DMS 273 (cell line): ENCODE measurements around the gene STUM.

Experiments used
- DNase-seq: peaks from one replicate; lab custom pipeline; 2025; ENCODE audit not compliant: unreplicated experiment; lab: John Stamatoyannopoulos, UW

STUM gene

GRCh38 chr1:226624526-226624925 lies 76.0 kb downstream of the STUM start:
- DNase-seq: no peak

- DNase-seq: no peak
Measured at GRCh38 chr1:226625326-226625725, 76.8 kb downstream of the STUM start.

GRCh38 chr1:226625832-226626576 lies 77.4 kb downstream of the STUM start:
- no peak for DNase-seq

- DNase-seq: peak; percentile 85
Measured at GRCh38 chr1:226626577-226626956, 78.0 kb downstream of the STUM start.

- DNase-seq: no peak
Measured at GRCh38 chr1:226627050-226627755, 78.6 kb downstream of the STUM start.

- DNase-seq: no peak
Measured at GRCh38 chr1:226627924-226628611, 79.5 kb downstream of the STUM start.

GRCh38 chr1:226628612-226629155 lies 80.1 kb downstream of the STUM start:
- DNase-seq: peak; percentile 85

- DNase-seq: no peak
Measured at GRCh38 chr1:226629210-226629895, 80.8 kb downstream of the STUM start.

GRCh38 chr1:226629896-226630550 lies 81.5 kb downstream of the STUM start:
- no peak for DNase-seq

- DNase-seq: no peak
Measured at GRCh38 chr1:226630592-226630991, 82.0 kb downstream of the STUM start.

- DNase-seq: no peak
Measured at GRCh38 chr1:226631229-226632000, 82.9 kb downstream of the STUM start.

- DNase-seq: peak; percentile 65
Measured at GRCh38 chr1:226632169-226632879, 83.8 kb downstream of the STUM start.

- no peak for DNase-seq
Measured at GRCh38 chr1:226632922-226633351, 84.4 kb downstream of the STUM start.

- DNase-seq: peak; percentile 88
Measured at GRCh38 chr1:226633541-226634165, 85.1 kb downstream of the STUM start.

GRCh38 chr1:226634166-226634588 lies 85.6 kb downstream of the STUM start:
- peak; percentile 89 for DNase-seq

GRCh38 chr1:226634611-226635246 lies 86.2 kb downstream of the STUM start:
- DNase-seq: no peak

- no peak for DNase-seq
Measured at GRCh38 chr1:226635456-226635941, 86.9 kb downstream of the STUM start.

- DNase-seq: no peak
Measured at GRCh38 chr1:226636847-226637096, 88.2 kb downstream of the STUM start.
